PC-9 (cell line): ENCODE results near the gene KCNMB1.

Experiments used
- EZH2 ChIP-seq: fragments of 200-600 bp; sonication (generic); IDR thresholded peaks from 2 replicates; pipeline ENCODE4 v1.8.0; 2017; ENCODE audit warnings: antibody characterized with exemption, low read depth
- TF ChIP-seq, protein P1 (sequence below): fragments of 200-600 bp; sonication (generic); conservative IDR thresholded peaks from 2 replicates; pipeline ENCODE4 v1.6.1; 2017; ENCODE audit warnings: mixed run types, antibody characterized with exemption, mild to moderate bottlenecking, moderate library complexity

DNA sequence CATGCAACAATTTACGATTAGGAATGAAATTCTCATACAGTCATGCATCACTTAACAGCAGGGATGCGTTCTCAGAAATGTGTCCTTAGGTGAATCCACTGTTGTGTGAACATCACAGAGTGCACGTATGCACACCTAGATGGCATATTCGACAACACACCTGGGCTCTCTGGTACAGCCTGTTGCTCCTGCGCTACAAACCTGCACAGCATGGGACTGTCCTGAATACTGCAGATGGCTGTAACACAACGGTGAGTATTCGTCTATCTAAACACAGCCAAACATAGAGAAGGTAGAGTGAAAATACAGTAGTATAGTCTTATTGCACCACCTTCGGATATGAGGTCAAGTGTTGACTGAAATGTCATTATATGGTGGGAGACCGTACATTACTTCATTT, 47.6 kb downstream of the KCNMB1 start:
- TF ChIP-seq, protein P1, sequence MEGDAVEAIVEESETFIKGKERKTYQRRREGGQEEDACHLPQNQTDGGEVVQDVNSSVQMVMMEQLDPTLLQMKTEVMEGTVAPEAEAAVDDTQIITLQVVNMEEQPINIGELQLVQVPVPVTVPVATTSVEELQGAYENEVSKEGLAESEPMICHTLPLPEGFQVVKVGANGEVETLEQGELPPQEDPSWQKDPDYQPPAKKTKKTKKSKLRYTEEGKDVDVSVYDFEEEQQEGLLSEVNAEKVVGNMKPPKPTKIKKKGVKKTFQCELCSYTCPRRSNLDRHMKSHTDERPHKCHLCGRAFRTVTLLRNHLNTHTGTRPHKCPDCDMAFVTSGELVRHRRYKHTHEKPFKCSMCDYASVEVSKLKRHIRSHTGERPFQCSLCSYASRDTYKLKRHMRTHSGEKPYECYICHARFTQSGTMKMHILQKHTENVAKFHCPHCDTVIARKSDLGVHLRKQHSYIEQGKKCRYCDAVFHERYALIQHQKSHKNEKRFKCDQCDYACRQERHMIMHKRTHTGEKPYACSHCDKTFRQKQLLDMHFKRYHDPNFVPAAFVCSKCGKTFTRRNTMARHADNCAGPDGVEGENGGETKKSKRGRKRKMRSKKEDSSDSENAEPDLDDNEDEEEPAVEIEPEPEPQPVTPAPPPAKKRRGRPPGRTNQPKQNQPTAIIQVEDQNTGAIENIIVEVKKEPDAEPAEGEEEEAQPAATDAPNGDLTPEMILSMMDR = no peak
- TF ChIP-seq EZH2 = no peak
